ENCODE results near the gene CCL26. TPM values are rescaled to one million over a fixed set of nuclear protein-coding genes. Genes with fewer than 3 reads are reported as not detected.

Gene CCL26
- total RNA-seq, 2 experiments from 2014 or later = not detected

DNA sequence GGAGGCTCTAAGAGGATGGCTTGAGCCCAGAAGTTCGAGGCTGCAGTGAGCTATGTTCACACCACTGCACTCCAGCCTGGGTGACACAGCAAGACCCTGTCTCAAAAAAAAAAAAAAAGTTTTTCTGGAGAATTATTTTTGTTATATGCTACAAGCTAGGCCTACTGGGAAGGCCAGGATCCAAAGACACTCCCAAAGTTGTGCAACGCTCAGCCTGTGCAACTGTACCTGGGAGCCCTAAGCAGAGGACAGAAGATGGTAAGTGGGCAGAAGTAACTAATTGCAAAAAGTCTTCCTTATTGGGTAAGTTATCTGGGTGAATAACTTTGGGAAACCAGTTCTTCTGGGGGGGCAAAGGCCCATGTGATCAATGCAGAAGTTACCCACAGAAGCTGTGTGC, 50.6 kb downstream of the CCL26 start:
- BruUV-seq (replicated peaks) = no TSS peak
- no peak for DNase-seq (ENCODE audit: low spot score)
- H3K4me2 ChIP-seq (ENCODE audit: low read length) = no peak overlapping the region
- no peaks in the 10 kb centered on the region for H3K79me2 ChIP-seq (ENCODE audit: insufficient read depth, low read depth, low read length)
- H4K20me1 ChIP-seq (ENCODE audit: insufficient read depth, low read length) = no peaks in the 10 kb centered on the region
- peaks cover 52% of the 10 kb centered on the region for H3K4me1 ChIP-seq (ENCODE audit: insufficient read depth, low read length, poor library complexity, severe bottlenecking)
- H2AFZ ChIP-seq (ENCODE audit: low read length) = no peak overlapping the region
- TF ChIP-seq, protein P1, sequence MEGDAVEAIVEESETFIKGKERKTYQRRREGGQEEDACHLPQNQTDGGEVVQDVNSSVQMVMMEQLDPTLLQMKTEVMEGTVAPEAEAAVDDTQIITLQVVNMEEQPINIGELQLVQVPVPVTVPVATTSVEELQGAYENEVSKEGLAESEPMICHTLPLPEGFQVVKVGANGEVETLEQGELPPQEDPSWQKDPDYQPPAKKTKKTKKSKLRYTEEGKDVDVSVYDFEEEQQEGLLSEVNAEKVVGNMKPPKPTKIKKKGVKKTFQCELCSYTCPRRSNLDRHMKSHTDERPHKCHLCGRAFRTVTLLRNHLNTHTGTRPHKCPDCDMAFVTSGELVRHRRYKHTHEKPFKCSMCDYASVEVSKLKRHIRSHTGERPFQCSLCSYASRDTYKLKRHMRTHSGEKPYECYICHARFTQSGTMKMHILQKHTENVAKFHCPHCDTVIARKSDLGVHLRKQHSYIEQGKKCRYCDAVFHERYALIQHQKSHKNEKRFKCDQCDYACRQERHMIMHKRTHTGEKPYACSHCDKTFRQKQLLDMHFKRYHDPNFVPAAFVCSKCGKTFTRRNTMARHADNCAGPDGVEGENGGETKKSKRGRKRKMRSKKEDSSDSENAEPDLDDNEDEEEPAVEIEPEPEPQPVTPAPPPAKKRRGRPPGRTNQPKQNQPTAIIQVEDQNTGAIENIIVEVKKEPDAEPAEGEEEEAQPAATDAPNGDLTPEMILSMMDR (conservative IDR thresholded peaks at IDR 0.05; ENCODE audit: low read length) = no peak
- no peak for TF ChIP-seq EZH2phosphoT487 (IDR thresholded peaks at IDR 0.05; ENCODE audit: borderline replicate concordance, low read depth, low read length)
- intact Hi-C loops (cut with micrococcal nuclease; ENCODE audit: unreplicated experiment) = no loop called here
- no peak overlapping the region for H3K27ac ChIP-seq (ENCODE audit: low read depth, low read length, poor library complexity, severe bottlenecking)
- peaks cover 9% of the 10 kb centered on the region for H3K36me3 ChIP-seq (ENCODE audit: insufficient read depth, low read length)
- H3K9me2 ChIP-seq (ENCODE audit: insufficient read depth, low read length) = no peaks in the 10 kb centered on the region
- H3K9me3 ChIP-seq (ENCODE audit: low read length) = no peaks in the 10 kb centered on the region
- POLR2A ChIA-PET = interaction anchor here (0.6 to 3.6 kb wide), 4 partner anchors 9 to 19 kb away, joined by 3 to 14 read pairs (median 4); no protein-coding TSS in a partner anchor
- CTCF ChIA-PET (ENCODE audit: unreplicated experiment) = no interaction called here
- no peak overlapping the region for H3K4me3 ChIP-seq (ENCODE audit: low read depth, low read length, poor library complexity, severe bottlenecking)

DNA sequence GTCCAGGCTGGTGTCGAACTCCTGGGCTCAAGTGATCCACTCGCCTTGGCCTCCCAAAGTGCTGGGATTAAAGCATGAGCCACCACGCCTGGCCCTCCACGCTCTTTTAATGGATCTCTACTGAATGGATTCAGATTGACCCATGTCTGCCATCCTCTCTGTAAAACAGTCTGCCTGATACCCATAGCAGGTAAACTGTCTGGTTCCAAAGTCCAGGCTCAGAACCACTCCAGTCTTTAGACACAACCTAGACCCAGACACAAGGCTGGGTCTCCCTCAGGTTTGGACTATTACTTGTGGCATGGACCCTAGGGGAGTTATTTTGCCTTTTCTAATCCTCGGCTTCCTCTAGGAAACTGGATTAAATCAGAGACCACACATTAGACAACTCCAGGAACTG, 52.4 kb downstream of the CCL26 start:
- no peaks in the 10 kb centered on the region for H3K9me2 ChIP-seq (ENCODE audit: insufficient read depth, low read length)
- H3K4me2 ChIP-seq (ENCODE audit: low read length) = no peak overlapping the region
- H3K4me3 ChIP-seq (ENCODE audit: low read depth, low read length, poor library complexity, severe bottlenecking) = no peak overlapping the region
- intact Hi-C loops (cut with micrococcal nuclease; ENCODE audit: unreplicated experiment) = no loop called here
- H3K27ac ChIP-seq (ENCODE audit: low read depth, low read length, poor library complexity, severe bottlenecking) = no peak overlapping the region
- peaks cover 4% of the 10 kb centered on the region; the same call in 1 of the 2 replicates for H3K79me2 ChIP-seq (ENCODE audit: insufficient read depth, low read depth, low read length)
- POLR2A ChIA-PET = no interaction called here
- BruUV-seq (replicated peaks) = no TSS peak
- TF ChIP-seq, protein P1 (conservative IDR thresholded peaks at IDR 0.05; ENCODE audit: low read length) = no peak
- TF ChIP-seq EZH2phosphoT487 (IDR thresholded peaks at IDR 0.05; ENCODE audit: borderline replicate concordance, low read depth, low read length) = no peak
- H3K9me3 ChIP-seq (ENCODE audit: low read length) = no peaks in the 10 kb centered on the region
- CTCF ChIA-PET (ENCODE audit: unreplicated experiment) = no interaction called here
- H2AFZ ChIP-seq (ENCODE audit: low read length) = no peak overlapping the region
- DNase-seq (ENCODE audit: low spot score) = no peak
- peaks cover 37% of the 10 kb centered on the region for H3K4me1 ChIP-seq (ENCODE audit: insufficient read depth, low read length, poor library complexity, severe bottlenecking)
- H3K36me3 ChIP-seq (ENCODE audit: insufficient read depth, low read length) = peaks cover 19% of the 10 kb centered on the region
- H4K20me1 ChIP-seq (ENCODE audit: insufficient read depth, low read length) = no peaks in the 10 kb centered on the region

Other genes starting within 250 kb of the CCL26 start
- 15.0 and 15.8 TPM in 2 replicates for gene HIP1, start 33.3 kb downstream of the CCL26 start, total RNA-seq (2014; rRNA removed; shearing (Covaris generic))
- gene HIP1, start 33.3 kb downstream of the CCL26 start, total RNA-seq (2022) = 27.8 and 30.5 TPM in 2 replicates
- not detected in 2 replicates for gene CCL24, start 41.6 kb upstream of the CCL26 start, total RNA-seq (2014; rRNA removed; shearing (Covaris generic))
- not detected in 2 replicates for gene CCL24, start 41.6 kb upstream of the CCL26 start, total RNA-seq (2022)
- 10.9 and 20.3 TPM in 2 replicates for gene RHBDD2, start 106.8 kb upstream of the CCL26 start, total RNA-seq (2014; rRNA removed; shearing (Covaris generic))
- gene RHBDD2, start 106.8 kb upstream of the CCL26 start, total RNA-seq (2022) = 18.6 and 23.8 TPM in 2 replicates
- gene POR, start 142.9 kb upstream of the CCL26 start, total RNA-seq (2014; rRNA removed; shearing (Covaris generic)) = 30.8 and 41.5 TPM in 2 replicates
- gene POR, start 142.9 kb upstream of the CCL26 start, total RNA-seq (2022) = 38.3 and 45.2 TPM in 2 replicates
- 12.4 and 18.1 TPM in 2 replicates for gene TMEM120A, start 222.4 kb upstream of the CCL26 start, total RNA-seq (2014; rRNA removed; shearing (Covaris generic))
- gene TMEM120A, start 222.4 kb upstream of the CCL26 start, total RNA-seq (2022) = 22.1 and 23.0 TPM in 2 replicates